Endodermal cell (in vitro differentiated cells): ENCODE measurements around the gene MMAB. TPM values are rescaled to one million over a fixed set of nuclear protein-coding genes. Genes with fewer than 3 reads are reported as not detected.

Experiments used
- DNase-seq: peaks from one replicate; pipeline ENCODE4 v3.0.0-alpha.2; 2017
- H3K27ac ChIP-seq: 2 replicates; pipeline ENCODE4 v1.5.1; 2013; ENCODE audit warnings: mild to moderate bottlenecking, low read depth, low read length, moderate library complexity
- H3K27me3 ChIP-seq: 2 replicates; pipeline ENCODE4 v1.6.1; 2013; ENCODE audit warnings: mild to moderate bottlenecking, low read length, moderate library complexity; ENCODE audit not compliant: insufficient read depth, control insufficient read depth, poor library complexity, severe bottlenecking
- H3K36me3 ChIP-seq: 2 replicates; pipeline ENCODE4 v1.7.0; 2013; ENCODE audit warnings: mild to moderate bottlenecking, low read length, moderate library complexity; ENCODE audit not compliant: control insufficient read depth, insufficient read depth
- H3K4me1 ChIP-seq: one replicate; pipeline ENCODE4 v1.7.0; 2013; ENCODE audit warnings: low read length; ENCODE audit not compliant: control insufficient read depth, insufficient read depth
- H3K4me3 ChIP-seq: 2 replicates; pipeline ENCODE4 v1.5.1; 2013; ENCODE audit warnings: mild to moderate bottlenecking, low read length, moderate library complexity
- H3K9ac ChIP-seq: 2 replicates; pipeline ENCODE4 v1.6.1; 2013; ENCODE audit warnings: mild to moderate bottlenecking, low read length, moderate library complexity; ENCODE audit not compliant: poor library complexity, severe bottlenecking; ENCODE audit errors: extremely low read depth
- H3K9me3 ChIP-seq: 2 replicates; pipeline ENCODE4 v1.6.1; 2013; ENCODE audit warnings: mild to moderate bottlenecking, low read length, moderate library complexity; ENCODE audit not compliant: control insufficient read depth
- H3K27ac Mint-ChIP-seq: 2 replicates; pipeline ENCODE4 v1.8.0; 2020; ENCODE audit warnings: mixed read lengths
- H3K27me3 Mint-ChIP-seq: 2 replicates; pipeline ENCODE4 v1.8.0; 2021; ENCODE audit warnings: mild to moderate bottlenecking, mixed read lengths; ENCODE audit not compliant: insufficient read depth
- H3K36me3 Mint-ChIP-seq: 2 replicates; pipeline ENCODE4 v1.8.0; 2020; ENCODE audit warnings: low read depth, mixed read lengths
- H3K4me1 Mint-ChIP-seq: 2 replicates; pipeline ENCODE4 v1.8.0; 2020; ENCODE audit warnings: mixed read lengths
- H3K4me3 Mint-ChIP-seq: 2 replicates; pipeline ENCODE4 v1.8.0; 2020; ENCODE audit warnings: mild to moderate bottlenecking, moderate library complexity, mixed read lengths
- H3K9me3 Mint-ChIP-seq: 2 replicates; pipeline ENCODE4 v1.8.0; 2020; ENCODE audit warnings: mild to moderate bottlenecking, mixed read lengths
- WGBS, 2 experiments: methylation state at CpG; one replicate each; pipeline versions ENCODE4 v1.1.5 to v1.1.7; 2013; ENCODE audit warnings: missing lambda C conversion rate in 2 of 2, mixed read lengths in 1 of 2; ENCODE audit not compliant: insufficient coverage in 1 of 2, insufficient read length in 1 of 2; 5-methylcytosine and 5-hydroxymethylcytosine counted together
- total RNA-seq, 2 donors: library from RNA; stranded (reverse); fragmentation: NEBNext Ultra II Directional in 1 of 2; extraction: Animal tissue kit (Norgen Biotek cat#: 25700) in 1 of 2; gene quantifications; 2 replicates in 1 of 2; 3 replicates in 1 of 2; pipeline ENCODE4 v1.2.1, GENCODE V29; 2021
- TF ChIP-seq, protein P1 (sequence below): fragments of 200-600 bp; sonication (generic); conservative IDR thresholded peaks from 2 replicates; pipeline ENCODE4 v1.5.0; 2021; ENCODE audit warnings: antibody characterized with exemption, mild to moderate bottlenecking

The MMAB gene
- total RNA-seq, 2 donors from 2014 or later, result 24.9 to 28.2 TPM

GRCh38 chr12:109549613-109550270 lies 23.6 kb downstream of the MMAB start:
- 86 to 92% methylated on average over 12 to 15 of the region's 15 CpGs for WGBS, 2 experiments
- H3K9me3 ChIP-seq, result no peaks in the 10 kb centered on the region
- no peaks in the 10 kb centered on the region for H3K4me1 ChIP-seq
- Mint-ChIP-seq H3K9me3 (no peaks in the 10 kb centered on the region), H3K4me1 (no peaks in the 10 kb centered on the region), H3K4me3 (no peak overlapping the region), H3K36me3 (no peaks in the 10 kb centered on the region), H3K27ac (no peak overlapping the region), H3K27me3 (peaks cover 7% of the 10 kb centered on the region)
- no peak overlapping the region for H3K9ac ChIP-seq
- TF ChIP-seq, protein P1, sequence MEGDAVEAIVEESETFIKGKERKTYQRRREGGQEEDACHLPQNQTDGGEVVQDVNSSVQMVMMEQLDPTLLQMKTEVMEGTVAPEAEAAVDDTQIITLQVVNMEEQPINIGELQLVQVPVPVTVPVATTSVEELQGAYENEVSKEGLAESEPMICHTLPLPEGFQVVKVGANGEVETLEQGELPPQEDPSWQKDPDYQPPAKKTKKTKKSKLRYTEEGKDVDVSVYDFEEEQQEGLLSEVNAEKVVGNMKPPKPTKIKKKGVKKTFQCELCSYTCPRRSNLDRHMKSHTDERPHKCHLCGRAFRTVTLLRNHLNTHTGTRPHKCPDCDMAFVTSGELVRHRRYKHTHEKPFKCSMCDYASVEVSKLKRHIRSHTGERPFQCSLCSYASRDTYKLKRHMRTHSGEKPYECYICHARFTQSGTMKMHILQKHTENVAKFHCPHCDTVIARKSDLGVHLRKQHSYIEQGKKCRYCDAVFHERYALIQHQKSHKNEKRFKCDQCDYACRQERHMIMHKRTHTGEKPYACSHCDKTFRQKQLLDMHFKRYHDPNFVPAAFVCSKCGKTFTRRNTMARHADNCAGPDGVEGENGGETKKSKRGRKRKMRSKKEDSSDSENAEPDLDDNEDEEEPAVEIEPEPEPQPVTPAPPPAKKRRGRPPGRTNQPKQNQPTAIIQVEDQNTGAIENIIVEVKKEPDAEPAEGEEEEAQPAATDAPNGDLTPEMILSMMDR, result no peak
- no peaks in the 10 kb centered on the region for H3K36me3 ChIP-seq
- no peak overlapping the region for H3K4me3 ChIP-seq
- H3K27ac ChIP-seq, result no peak overlapping the region
- no peaks in the 10 kb centered on the region for H3K27me3 ChIP-seq
- DNase-seq, result no peak

GRCh38 chr12:109548258-109548657 lies 25.0 kb downstream of the MMAB start:
- 74 to 75% methylated on average over 4 of the region's 4 CpGs for WGBS, 2 experiments
- no peaks in the 10 kb centered on the region for H3K36me3 ChIP-seq
- DNase-seq, result no peak
- H3K4me3 ChIP-seq, result no peak overlapping the region
- H3K4me1 ChIP-seq, result no peaks in the 10 kb centered on the region
- Mint-ChIP-seq H3K9me3 (no peaks in the 10 kb centered on the region), H3K4me3 (no peak overlapping the region), H3K36me3 (no peaks in the 10 kb centered on the region), H3K4me1 (no peaks in the 10 kb centered on the region), H3K27ac (no peak overlapping the region), H3K27me3 (peaks cover 5% of the 10 kb centered on the region)
- TF ChIP-seq, protein P1, result no peak
- H3K27ac ChIP-seq, result no peak overlapping the region
- no peak overlapping the region for H3K9ac ChIP-seq
- no peaks in the 10 kb centered on the region for H3K27me3 ChIP-seq
- H3K9me3 ChIP-seq, result no peaks in the 10 kb centered on the region

DNA sequence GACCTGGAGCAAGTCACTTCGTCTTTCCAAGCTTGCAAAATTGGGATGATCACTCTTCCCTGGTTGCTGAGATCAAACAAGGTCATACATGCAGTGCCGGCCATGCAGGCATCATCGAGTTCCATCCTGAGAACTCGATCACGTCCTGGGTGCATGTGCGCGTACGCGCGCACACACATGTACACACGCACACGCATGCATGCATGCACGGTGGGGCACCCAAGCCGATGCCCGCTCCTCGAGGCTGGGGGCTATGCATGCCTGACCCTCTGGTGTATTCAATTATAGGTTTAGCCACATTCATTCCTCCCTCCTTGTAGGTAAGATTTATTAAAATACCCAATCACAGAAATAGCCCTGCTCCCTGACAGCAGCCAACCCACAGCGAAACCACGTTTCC lies 26.0 kb downstream of the MMAB start:
- Mint-ChIP-seq H3K9me3 (no peaks in the 10 kb centered on the region), H3K4me3 (no peak overlapping the region), H3K36me3 (no peaks in the 10 kb centered on the region), H3K27ac (no peak overlapping the region), H3K4me1 (no peaks in the 10 kb centered on the region), H3K27me3 (peaks cover 5% of the 10 kb centered on the region)
- no peaks in the 10 kb centered on the region for H3K9me3 ChIP-seq
- H3K4me1 ChIP-seq, result no peaks in the 10 kb centered on the region
- no peak for DNase-seq
- H3K27me3 ChIP-seq, result no peaks in the 10 kb centered on the region
- H3K36me3 ChIP-seq, result no peaks in the 10 kb centered on the region
- no peak overlapping the region for H3K27ac ChIP-seq
- H3K4me3 ChIP-seq, result no peak overlapping the region
- WGBS, 2 experiments, result 95 to 96% methylated on average over 18 of the region's 18 CpGs
- no peak overlapping the region for H3K9ac ChIP-seq
- TF ChIP-seq, protein P1, result no peak
